K562 (cell line): ENCODE results near the gene LMAN2. TPM values are rescaled to one million over a fixed set of nuclear protein-coding genes. Genes with fewer than 3 reads are reported as not detected.
A peak's percentile ranks its signal among the peaks of the same experiment; 100 is the strongest.

Experiments
- ASH1L ChIP-seq: fragments of 450-650 bp; IDR thresholded peaks from 2 replicates; pipeline ENCODE4 v1.6.1; 2018; ENCODE audit warnings: borderline replicate concordance, mild to moderate bottlenecking, low read depth; ENCODE audit not compliant: partially characterized antibody
- CTCF ChIP-seq, 3 experiments: IDR thresholded peaks in 2 of 3; conservative IDR thresholded peaks in 1 of 3; 2 replicates each; pipeline ENCODE4 v1.5.1; 2011 to 2012; ENCODE audit warnings: low read length in 3 of 3, mild to moderate bottlenecking in 3 of 3, control low read depth in 2 of 3, improper control_type of control experiment in 1 of 3, inconsistent platforms in 1 of 3, low read depth in 1 of 3, mixed read lengths in 1 of 3, moderate library complexity in 1 of 3; ENCODE audit not compliant: insufficient read depth in 2 of 3
- DDX20 ChIP-seq: fragments of 450-650 bp; IDR thresholded peaks from 2 replicates; pipeline ENCODE4 v1.6.1; 2016; ENCODE audit warnings: missing genetic modification characterization, low read depth, mild to moderate bottlenecking, missing compliant biosample characterization, moderate library complexity
- ELK1 ChIP-seq: sonication (generic); formaldehyde crosslinking; IDR thresholded peaks from 2 replicates; pipeline ENCODE4 v1.8.1; 2022; ENCODE audit warnings: missing genetic modification reagents
- FIP1L1 ChIP-seq: fragments of 200-400 bp; formaldehyde crosslinking; IDR thresholded peaks from 2 replicates; pipeline ENCODE4 v1.6.1; 2018; ENCODE audit warnings: mild to moderate bottlenecking, low read depth, low read length; ENCODE audit not compliant: poor library complexity, severe bottlenecking
- HDAC3 ChIP-seq: fragments of 450-650 bp; IDR thresholded peaks from 2 replicates; pipeline ENCODE4 v1.6.1; 2018; ENCODE audit warnings: borderline replicate concordance, mild to moderate bottlenecking, moderate library complexity; ENCODE audit not compliant: partially characterized antibody
- HEY1 ChIP-seq: fragments of 250-450 bp; sonication (Bioruptor Pico); IDR thresholded peaks from 2 replicates; pipeline ENCODE4 v1.5.0; 2020; ENCODE audit warnings: mild to moderate bottlenecking, moderate library complexity, borderline replicate concordance
- MAFF ChIP-seq: IDR thresholded peaks from 2 replicates; pipeline ENCODE4 v1.6.1; 2012; ENCODE audit warnings: low read length, improper control_type of control experiment
- MECOM ChIP-seq: fragments of 250-450 bp; sonication (Bioruptor Pico); IDR thresholded peaks from 2 replicates; pipeline ENCODE4 v1.8.0; 2022; ENCODE audit warnings: inconsistent platforms
- NKRF ChIP-seq: fragments of 450-650 bp; IDR thresholded peaks from 2 replicates; pipeline ENCODE4 v1.6.1; 2016; ENCODE audit warnings: borderline replicate concordance
- RBM39 ChIP-seq: fragments of 200-400 bp; formaldehyde crosslinking; optimal IDR thresholded peaks from 2 replicates; pipeline ENCODE3; 2018; ENCODE audit warnings: low read depth, low read length
- RFX1 ChIP-seq: fragments of 450-650 bp; IDR thresholded peaks from 2 replicates; pipeline ENCODE4 v1.6.1; 2016; ENCODE audit warnings: mild to moderate bottlenecking, moderate library complexity
- RNF219 ChIP-seq: fragments of 250-450 bp; sonication (Bioruptor Pico); IDR thresholded peaks from 2 replicates; pipeline ENCODE4 v1.5.0; 2022; ENCODE audit warnings: mild to moderate bottlenecking
- SOX6 ChIP-seq: fragments of 450-650 bp; IDR thresholded peaks from 2 replicates; pipeline ENCODE4 v1.6.1; 2014; ENCODE audit warnings: mild to moderate bottlenecking
- ZBTB9 ChIP-seq: fragments of 450-650 bp; formaldehyde crosslinking; IDR thresholded peaks from 2 replicates; pipeline ENCODE4 v1.4.0; 2020; ENCODE audit warnings: mild to moderate bottlenecking, moderate library complexity
- ZNF174 ChIP-seq: fragments of 250-450 bp; sonication (Bioruptor Pico); IDR thresholded peaks from 2 replicates; pipeline ENCODE4 v1.4.0; 2020; ENCODE audit warnings: mild to moderate bottlenecking
- ZNF384 ChIP-seq: IDR thresholded peaks from 2 replicates; pipeline ENCODE4 v1.6.1; 2012; ENCODE audit warnings: low read depth, low read length, improper control_type of control experiment
- ZNF41 ChIP-seq: fragments of 250-450 bp; sonication (Bioruptor Pico); conservative IDR thresholded peaks from 2 replicates; pipeline ENCODE4 v1.4.0; 2020; ENCODE audit warnings: mild to moderate bottlenecking
- ZNF57 ChIP-seq: fragments of 450-650 bp; formaldehyde crosslinking; IDR thresholded peaks from 2 replicates; pipeline ENCODE4 v1.4.0; 2020; ENCODE audit warnings: mild to moderate bottlenecking, moderate library complexity
- polyA plus RNA-seq, 8 experiments: library from polyadenylated mRNA; depleted of rRNA in 4 of 8; stranded (reverse) in 5 of 8; unstranded in 3 of 8; fragments of >200 nt; fragmentation: Nextera tagmentation in 2 of 8; fragmentation: Illumina TruSeq in 1 of 8; extraction: Ambion mirVana in 2 of 8; extraction: Trizol in 1 of 8; gene quantifications; 2 replicates each; pipeline versions ENCODE4 v1.2.1 to v1.2.3, GENCODE V29; 2011 to 2014; ENCODE audit warnings: inconsistent platforms in 1 of 8, missing spikeins in 1 of 8
- total RNA-seq, 7 experiments: library from RNA; depleted of rRNA in 6 of 7; stranded (reverse); fragments of >200 nt in 6 of 7; fragmentation: Illumina TruSeq in 2 of 7; extraction: Trizol in 2 of 7; gene quantifications; 2 replicates each; pipeline versions ENCODE4 v1.2.1 to v1.2.3, GENCODE V29; 2011 to 2021; ENCODE audit warnings: low replicate concordance in 1 of 7

LMAN2 gene
- total and polyA plus RNA-seq, 9 of the 15 experiments (the other 6 are each of a cell fraction or from before 2014, with no cell fraction given), result 2.7 to 254 (median 136) TPM

GRCh38 chr5:177390363-177391300 is 39.2 kb upstream of the LMAN2 start (continued):
- no peak for TF ChIP-seq HEY1 (CRISPR knock-in tag)
- no peak for TF ChIP-seq RFX1
- TF ChIP-seq RNF219 (CRISPR knock-in tag), result no peak
- no peak for TF ChIP-seq MAFF
- no peak for TF ChIP-seq RBM39
- 0 out of 2 replicates have a peak, but pooled peaks have one; percentile 39 for TF ChIP-seq SOX6
- no peak for TF ChIP-seq ZNF174 (CRISPR knock-in tag)
- peak; percentile 96 to 97 (median 97) for TF ChIP-seq CTCF (IDR thresholded peaks at IDR 0.05 in 2 of 3, conservative IDR thresholded peaks at IDR 0.05 in 1 of 3; ENCODE audit: insufficient read depth in 2 of 3, low read depth in 1 of 3, low read length in 3 of 3)
- no peak for TF ChIP-seq ELK1 (CRISPR knock-in tag)
- no peak for TF ChIP-seq HDAC3
- TF ChIP-seq ZNF41 (CRISPR knock-in tag), result no peak
- TF ChIP-seq NKRF, result peak; percentile 30; the same call in 1 of the 2 replicates
- no peak for TF ChIP-seq ASH1L
- no peak for TF ChIP-seq ZBTB9
- TF ChIP-seq FIP1L1, result no peak
- TF ChIP-seq ZNF384, result no peak
- no peak for TF ChIP-seq MECOM (CRISPR knock-in tag)
- no peak for TF ChIP-seq ZNF57 (CRISPR knock-in tag)
- TF ChIP-seq DDX20, result no peak
